ENCODE data around the gene TBC1D17. TPM values are rescaled to one million over a fixed set of nuclear protein-coding genes. Genes with fewer than 3 reads are reported as not detected.

The TBC1D17 gene
- total and polyA plus RNA-seq, 2 donors: 2.9 to 69.7 TPM

DNA sequence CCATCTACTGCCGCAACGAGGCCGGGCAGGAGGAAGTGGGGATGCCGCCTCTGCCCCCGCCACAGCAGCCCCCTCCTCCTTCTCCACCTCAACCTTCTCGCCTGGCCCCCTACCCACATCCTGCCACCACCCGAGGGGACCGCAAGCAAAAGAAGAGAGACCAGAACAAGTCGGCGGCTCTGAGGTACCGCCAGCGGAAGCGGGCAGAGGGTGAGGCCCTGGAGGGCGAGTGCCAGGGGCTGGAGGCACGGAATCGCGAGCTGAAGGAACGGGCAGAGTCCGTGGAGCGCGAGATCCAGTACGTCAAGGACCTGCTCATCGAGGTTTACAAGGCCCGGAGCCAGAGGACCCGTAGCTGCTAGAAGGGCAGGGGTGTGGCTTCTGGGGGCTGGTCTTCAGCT is 55.2 kb downstream of the TBC1D17 start:
- DNase-seq (ENCODE audit: low read depth in 6 of 9, low spot score in 9 of 9): peak in 8 of 9 donors; percentile 34 to 86 (median 64)
- Histone ChIP-seq H3K36me3 (ENCODE audit: control insufficient read depth in 2 of 2, insufficient read depth in 2 of 2, low read length in 1 of 2) (peaks cover 3 to 6% of the 10 kb centered on the region in 2 donors), H3K4me1 (ENCODE audit: control insufficient read depth in 2 of 2, insufficient read depth in 2 of 2, low read length in 2 of 2) (peaks cover 7 to 48% of the 10 kb centered on the region in 2 donors), H3K4me3 (ENCODE audit: low read length in 2 of 2) (peak overlapping the region; percentile 3 to 28), H3K9me3 (ENCODE audit: control insufficient read depth in 2 of 2, insufficient read depth in 1 of 2, low read length in 1 of 2) (peaks cover 0 to 3% of the 10 kb centered on the region in 2 donors), H3K27me3 (ENCODE audit: control insufficient read depth in 2 of 2, insufficient read depth in 1 of 2, low read length in 1 of 2) (peaks cover 0 to 5% of the 10 kb centered on the region in 2 donors), H3K27ac (ENCODE audit: low read depth in 1 of 2, low read length in 1 of 2) (peak overlapping the region; percentile 34 to 70)
- WGBS: 54% methylated on average over 25 of the region's 25 CpGs

DNA sequence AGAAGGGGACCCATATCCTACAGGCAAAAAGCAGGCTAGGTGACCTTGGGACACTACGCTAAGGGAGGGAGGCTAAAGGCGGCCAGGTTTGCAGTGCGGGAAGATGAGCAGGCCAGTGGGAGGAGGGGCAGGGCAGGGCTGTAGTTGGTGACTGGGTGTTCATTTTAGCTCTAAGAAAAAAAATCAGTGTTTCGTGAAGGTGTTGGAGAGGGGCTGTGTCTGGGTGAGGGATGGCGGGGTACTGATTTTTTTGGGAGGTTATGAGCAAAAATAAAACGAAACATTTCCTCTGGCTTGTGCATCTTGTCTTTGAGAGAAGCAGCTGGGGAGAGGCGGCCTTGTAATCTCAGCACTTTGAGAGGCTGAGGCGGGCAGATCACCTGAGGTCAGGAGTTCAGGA is 56.1 kb downstream of the TBC1D17 start:
- Histone ChIP-seq H3K27me3 (ENCODE audit: control insufficient read depth in 2 of 2, insufficient read depth in 1 of 2, low read length in 1 of 2) (peaks cover 3 to 9% of the 10 kb centered on the region in 2 donors), H3K27ac (ENCODE audit: low read depth in 1 of 2, low read length in 1 of 2) (peak overlapping the region in 1 of 2 donors; percentile 34), H3K4me3 (ENCODE audit: low read length in 2 of 2) (no peak overlapping the region), H3K4me1 (ENCODE audit: control insufficient read depth in 2 of 2, insufficient read depth in 2 of 2, low read length in 2 of 2) (peaks cover under 1 to 43% of the 10 kb centered on the region in 2 donors), H3K36me3 (ENCODE audit: control insufficient read depth in 2 of 2, insufficient read depth in 2 of 2, low read length in 1 of 2) (peaks cover 3% of the 10 kb centered on the region in 2 donors), H3K9me3 (ENCODE audit: control insufficient read depth in 2 of 2, insufficient read depth in 1 of 2, low read length in 1 of 2) (peaks cover 0 to 3% of the 10 kb centered on the region in 2 donors)
- no peak for DNase-seq (ENCODE audit: low read depth in 6 of 9, low spot score in 9 of 9)
- 92% methylated on average over 8 of the region's 8 CpGs for WGBS

DNA sequence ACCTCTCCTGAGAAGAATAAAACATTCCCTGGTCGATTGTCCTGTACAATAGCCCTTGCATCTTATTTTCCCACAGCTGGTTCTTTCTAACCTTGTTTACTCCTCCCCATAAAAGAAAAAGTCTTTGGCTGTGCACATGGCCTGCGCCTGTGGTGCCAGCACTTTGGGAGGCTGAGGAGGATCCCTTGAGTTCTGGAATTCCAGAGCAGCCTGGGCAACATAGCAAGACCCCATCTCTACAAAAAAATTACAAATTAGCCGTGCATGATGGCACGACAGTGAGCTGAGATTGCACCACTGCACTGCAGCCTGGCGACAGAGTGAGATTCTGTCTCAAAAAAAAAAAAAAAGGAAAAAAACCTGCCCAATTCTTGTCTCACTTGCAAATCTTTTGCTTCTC is 59.0 kb downstream of the TBC1D17 start:
- no peak overlapping the region for H3K4me3 ChIP-seq (ENCODE audit: low read length in 2 of 2)
- no peak for DNase-seq (ENCODE audit: low read depth in 6 of 9, low spot score in 9 of 9)
- H3K27ac ChIP-seq (ENCODE audit: low read depth in 1 of 2, low read length in 1 of 2): no peak overlapping the region
- peaks cover 3 to 10% of the 10 kb centered on the region in 2 donors for H3K27me3 ChIP-seq (ENCODE audit: control insufficient read depth in 2 of 2, insufficient read depth in 1 of 2, low read length in 1 of 2)
- H3K36me3 ChIP-seq (ENCODE audit: control insufficient read depth in 2 of 2, insufficient read depth in 2 of 2, low read length in 1 of 2): peaks cover 0 to 3% of the 10 kb centered on the region in 2 donors
- H3K9me3 ChIP-seq (ENCODE audit: control insufficient read depth in 2 of 2, insufficient read depth in 1 of 2, low read length in 1 of 2): no peaks in the 10 kb centered on the region
- H3K4me1 ChIP-seq (ENCODE audit: control insufficient read depth in 2 of 2, insufficient read depth in 2 of 2, low read length in 2 of 2): peaks cover 0 to 28% of the 10 kb centered on the region in 2 donors
- WGBS: 89% methylated on average over 5 of the region's 5 CpGs

DNA sequence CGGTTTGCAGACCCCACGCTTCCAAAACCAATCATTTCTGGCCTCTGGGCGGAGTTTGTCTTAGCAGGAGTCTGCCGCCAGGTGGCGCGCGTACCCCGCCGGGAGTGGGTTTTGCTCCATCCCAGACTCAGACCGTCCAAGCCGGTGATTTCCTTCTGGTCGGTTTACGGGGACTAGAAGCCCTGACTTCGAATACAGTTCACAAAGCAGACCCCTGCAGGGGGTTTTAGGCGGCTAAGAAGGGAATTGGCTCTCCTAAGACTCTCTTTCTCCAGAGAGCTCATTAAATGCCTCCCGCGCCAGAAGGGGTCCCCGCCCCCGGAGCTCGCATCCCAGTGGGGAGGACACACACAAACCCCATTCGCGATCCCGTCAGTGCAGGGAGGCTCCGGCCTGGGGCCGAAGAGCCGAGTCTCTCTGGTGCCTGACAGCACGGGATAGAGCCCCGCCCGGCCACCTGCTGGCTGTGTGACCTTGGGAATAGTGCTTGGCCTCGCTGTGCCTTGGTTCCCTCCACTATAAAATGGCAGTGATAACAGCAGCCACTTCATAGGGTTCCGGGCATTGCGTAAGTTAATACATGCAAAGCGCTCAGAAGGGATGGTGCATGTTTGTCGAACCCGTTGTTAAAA is 60.4 kb downstream of the TBC1D17 start:
- H3K27ac ChIP-seq (ENCODE audit: low read depth in 1 of 2, low read length in 1 of 2): no peak overlapping the region
- peaks cover 0 to 19% of the 10 kb centered on the region in 2 donors for H3K4me1 ChIP-seq (ENCODE audit: control insufficient read depth in 2 of 2, insufficient read depth in 2 of 2, low read length in 2 of 2)
- H3K4me3 ChIP-seq (ENCODE audit: low read length in 2 of 2): no peak overlapping the region
- peak in 8 of 9 donors; percentile 27 to 72 (median 52) for DNase-seq (ENCODE audit: low read depth in 6 of 9, low spot score in 9 of 9)
- H3K27me3 ChIP-seq (ENCODE audit: control insufficient read depth in 2 of 2, insufficient read depth in 1 of 2, low read length in 1 of 2): peaks cover 3 to 10% of the 10 kb centered on the region in 2 donors
- 24% methylated on average over 35 of the region's 35 CpGs for WGBS
- H3K9me3 ChIP-seq (ENCODE audit: control insufficient read depth in 2 of 2, insufficient read depth in 1 of 2, low read length in 1 of 2): no peaks in the 10 kb centered on the region
- H3K36me3 ChIP-seq (ENCODE audit: control insufficient read depth in 2 of 2, insufficient read depth in 2 of 2, low read length in 1 of 2): no peaks in the 10 kb centered on the region

Other genes with a start within 250 kb of the TBC1D17 start
- 12.7 TPM for gene RRAS, start 237.6 kb upstream of the TBC1D17 start, total RNA-seq
- gene RRAS, start 237.6 kb upstream of the TBC1D17 start, polyA plus RNA-seq: 60.9 TPM
- gene SCAF1, start 235.5 kb upstream of the TBC1D17 start, total RNA-seq: 3.2 TPM
- gene SCAF1, start 235.5 kb upstream of the TBC1D17 start, polyA plus RNA-seq: 17.2 TPM
- gene IRF3, start 211.8 kb upstream of the TBC1D17 start, total RNA-seq: 83.6 TPM
- gene IRF3, start 211.8 kb upstream of the TBC1D17 start, polyA plus RNA-seq: 259 TPM
- 18.7 TPM for gene BCL2L12, start 211.8 kb upstream of the TBC1D17 start, total RNA-seq
- gene BCL2L12, start 211.8 kb upstream of the TBC1D17 start, polyA plus RNA-seq: 27.1 TPM
- 173 TPM for gene PRMT1, start 200.4 kb upstream of the TBC1D17 start, total RNA-seq
- 101 TPM for gene PRMT1, start 200.4 kb upstream of the TBC1D17 start, polyA plus RNA-seq
- gene ADM5, start 188.1 kb upstream of the TBC1D17 start, total RNA-seq: 0.47 TPM
- gene ADM5, start 188.1 kb upstream of the TBC1D17 start, polyA plus RNA-seq: 5.5 TPM
- 0.61 TPM for gene CPT1C, start 186.6 kb upstream of the TBC1D17 start, total RNA-seq
- 3.5 TPM for gene CPT1C, start 186.6 kb upstream of the TBC1D17 start, polyA plus RNA-seq
- gene TSKS, start 114.4 kb upstream of the TBC1D17 start, total RNA-seq: 2.6 TPM
- gene TSKS, start 114.4 kb upstream of the TBC1D17 start, polyA plus RNA-seq: 2.4 TPM
- gene AP2A1, start 110.7 kb upstream of the TBC1D17 start, total RNA-seq: 16.5 TPM
- gene AP2A1, start 110.7 kb upstream of the TBC1D17 start, polyA plus RNA-seq: 26.5 TPM
- 16.6 TPM for gene FUZ, start 64.4 kb upstream of the TBC1D17 start, total RNA-seq
- 20.9 TPM for gene FUZ, start 64.4 kb upstream of the TBC1D17 start, polyA plus RNA-seq
- gene MED25, start 59.4 kb upstream of the TBC1D17 start, total RNA-seq: 7.6 TPM
- 48.0 TPM for gene MED25, start 59.4 kb upstream of the TBC1D17 start, polyA plus RNA-seq
- 63.6 TPM for gene PTOV1, start 26.5 kb upstream of the TBC1D17 start, total RNA-seq
- 125 TPM for gene PTOV1, start 26.5 kb upstream of the TBC1D17 start, polyA plus RNA-seq
- gene PNKP, start 10.1 kb upstream of the TBC1D17 start, total RNA-seq: 28.4 TPM
- gene PNKP, start 10.1 kb upstream of the TBC1D17 start, polyA plus RNA-seq: 85.3 TPM
- gene AKT1S1, start 347 bp upstream of the TBC1D17 start, total RNA-seq: 4.4 TPM
- 27.9 TPM for gene AKT1S1, start 347 bp upstream of the TBC1D17 start, polyA plus RNA-seq
- gene IL4I1, start 19.2 kb downstream of the TBC1D17 start, total RNA-seq: 8.6 TPM
- gene IL4I1, start 19.2 kb downstream of the TBC1D17 start, polyA plus RNA-seq: 11.5 TPM
- gene ATF5, start 51.5 kb downstream of the TBC1D17 start, total RNA-seq: 16.0 TPM
- 53.9 TPM for gene ATF5, start 51.5 kb downstream of the TBC1D17 start, polyA plus RNA-seq
- gene NUP62, start 51.8 kb downstream of the TBC1D17 start, total RNA-seq: 46.7 TPM
- gene NUP62, start 51.8 kb downstream of the TBC1D17 start, polyA plus RNA-seq: 24.9 TPM
- gene SIGLEC11, start 83.5 kb downstream of the TBC1D17 start, total RNA-seq: 0.14 TPM
- 0.98 TPM for gene SIGLEC11, start 83.5 kb downstream of the TBC1D17 start, polyA plus RNA-seq
- gene VRK3, start 147.7 kb downstream of the TBC1D17 start, total RNA-seq: 41.3 TPM
- 27.2 TPM for gene VRK3, start 147.7 kb downstream of the TBC1D17 start, polyA plus RNA-seq
- 5.7 TPM for gene ZNF473, start 148.3 kb downstream of the TBC1D17 start, total RNA-seq
- 2.5 TPM for gene ZNF473, start 148.3 kb downstream of the TBC1D17 start, polyA plus RNA-seq

Measured in thymus (tissue), 11 donors.